Chondrocyte (in vitro differentiated cells): ENCODE data around the gene TRIM41. TPM values are rescaled to one million over a fixed set of nuclear protein-coding genes. Genes with fewer than 3 reads are reported as not detected.
A peak's percentile ranks its signal among the peaks of the same experiment; 100 is the strongest.

Experiments
- DNase-seq: peaks from one replicate; pipeline ENCODE4 v3.0.0; 2021; ENCODE audit warnings: mixed read lengths, low spot score
- H3K27ac Mint-ChIP-seq: one replicate; pipeline ENCODE4 v1.8.0; 2021; ENCODE audit warnings: mild to moderate bottlenecking, moderate library complexity, mixed read lengths; ENCODE audit not compliant: unreplicated experiment
- H3K27me3 Mint-ChIP-seq: 2 replicates; pipeline ENCODE4 v1.8.0; 2021; ENCODE audit warnings: low read depth, mixed read lengths
- H3K36me3 Mint-ChIP-seq: 2 replicates; pipeline ENCODE4 v1.8.0; 2021; ENCODE audit warnings: low read depth, mixed read lengths
- H3K4me1 Mint-ChIP-seq: 2 replicates; pipeline ENCODE4 v1.8.0; 2021; ENCODE audit warnings: low read depth, mild to moderate bottlenecking, mixed read lengths
- H3K4me3 Mint-ChIP-seq: one replicate; pipeline ENCODE4 v1.8.0; 2021; ENCODE audit warnings: mild to moderate bottlenecking, moderate library complexity, mixed read lengths; ENCODE audit not compliant: unreplicated experiment
- H3K9me3 Mint-ChIP-seq: 2 replicates; pipeline ENCODE4 v1.8.0; 2021; ENCODE audit warnings: low read depth, mixed read lengths
- CTCF ChIP-seq: fragments of 200-600 bp; sonication (generic); IDR thresholded peaks from 2 replicates; pipeline ENCODE4 v1.5.0; 2021; ENCODE audit warnings: antibody characterized with exemption, mild to moderate bottlenecking, moderate library complexity
- total RNA-seq: library from RNA; stranded (reverse); gene quantifications from 3 replicates; pipeline ENCODE4 v1.2.1, GENCODE V29; 2021

The TRIM41 gene
- total RNA-seq, 1 donor from 2014 or later = 19.3 TPM

GRCh38 chr5:181217111-181217802 is 5.8 kb upstream of the TRIM41 start:
- DNase-seq = no peak
- no peaks in the 10 kb centered on the region for H3K27me3 Mint-ChIP-seq
- H3K9me3 Mint-ChIP-seq = no peaks in the 10 kb centered on the region
- H3K27ac Mint-ChIP-seq = peak overlapping the region; percentile 90
- peak overlapping the region; percentile 75 for H3K4me3 Mint-ChIP-seq
- TF ChIP-seq CTCF = peak; percentile 55
- no peaks in the 10 kb centered on the region for H3K36me3 Mint-ChIP-seq
- peaks cover 36% of the 10 kb centered on the region for H3K4me1 Mint-ChIP-seq

GRCh38 chr5:181217803-181218062 is 5.3 kb upstream of the TRIM41 start:
- no peaks in the 10 kb centered on the region for H3K36me3 Mint-ChIP-seq
- peaks cover 38% of the 10 kb centered on the region for H3K4me1 Mint-ChIP-seq
- no peaks in the 10 kb centered on the region for H3K27me3 Mint-ChIP-seq
- H3K27ac Mint-ChIP-seq = peak overlapping the region; percentile 90
- no peaks in the 10 kb centered on the region for H3K9me3 Mint-ChIP-seq
- DNase-seq = no peak
- TF ChIP-seq CTCF = no peak
- H3K4me3 Mint-ChIP-seq = peak overlapping the region; percentile 75

- no peak for DNase-seq
- peak overlapping the region; percentile 75 for H3K4me3 Mint-ChIP-seq
- H3K9me3 Mint-ChIP-seq = no peaks in the 10 kb centered on the region
- no peak for TF ChIP-seq CTCF
- H3K27me3 Mint-ChIP-seq = no peaks in the 10 kb centered on the region
- H3K36me3 Mint-ChIP-seq = no peaks in the 10 kb centered on the region
- peaks cover 40% of the 10 kb centered on the region for H3K4me1 Mint-ChIP-seq
- H3K27ac Mint-ChIP-seq = peak overlapping the region; percentile 87
These were observed 4.3 kb upstream of the TRIM41 start for GRCh38 chr5:181218795-181219124.

- no peak for TF ChIP-seq CTCF
- H3K27me3 Mint-ChIP-seq = no peaks in the 10 kb centered on the region
- DNase-seq = no peak
- H3K4me3 Mint-ChIP-seq = peak overlapping the region; percentile 22
- peaks cover 47% of the 10 kb centered on the region for H3K4me1 Mint-ChIP-seq
- H3K27ac Mint-ChIP-seq = no peak overlapping the region
- no peaks in the 10 kb centered on the region for H3K9me3 Mint-ChIP-seq
- no peaks in the 10 kb centered on the region for H3K36me3 Mint-ChIP-seq
These were observed 3.6 kb upstream of the TRIM41 start for GRCh38 chr5:181219262-181220177.

DNA sequence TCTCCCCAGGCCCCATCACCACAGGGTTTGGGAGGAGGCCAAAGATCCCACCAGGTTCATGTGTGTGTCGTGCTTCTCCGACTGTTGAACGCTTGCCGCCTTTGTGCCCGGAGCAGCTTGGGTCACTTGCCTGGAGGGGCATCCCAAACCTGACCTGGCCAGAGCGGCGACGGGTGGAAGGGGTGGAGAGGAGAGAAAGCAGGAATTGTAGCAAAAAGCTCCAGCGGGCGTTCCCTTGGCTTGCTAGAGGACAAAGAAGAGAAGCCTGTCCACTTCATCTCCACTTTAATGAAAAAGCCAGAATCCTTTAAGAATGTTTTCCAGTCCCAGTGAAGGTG is 2.9 kb upstream of the TRIM41 start:
- H3K36me3 Mint-ChIP-seq = no peaks in the 10 kb centered on the region
- H3K9me3 Mint-ChIP-seq = no peaks in the 10 kb centered on the region
- H3K27me3 Mint-ChIP-seq = no peaks in the 10 kb centered on the region
- H3K4me3 Mint-ChIP-seq = no peak overlapping the region
- H3K27ac Mint-ChIP-seq = no peak overlapping the region
- no peak for DNase-seq
- peaks cover 52% of the 10 kb centered on the region for H3K4me1 Mint-ChIP-seq
- TF ChIP-seq CTCF = no peak
